Fibroblast of gingiva (primary cell): ENCODE data around the gene SLC35F3.

Source experiments
- DNase-seq: peaks from one replicate; pipeline ENCODE4 v3.0.0-alpha.2; 2011; ENCODE audit warnings: low read depth

The SLC35F3 gene

GRCh38 chr1:233912447-233912846, 8.0 kb downstream of the SLC35F3 start:
- no peak for DNase-seq

- DNase-seq: no peak
Measured at GRCh38 chr1:233912909-233913308, 8.4 kb downstream of the SLC35F3 start.

GRCh38 chr1:233916706-233917105, 12.2 kb downstream of the SLC35F3 start:
- no peak for DNase-seq

- no peak for DNase-seq
Measured at GRCh38 chr1:233919786-233920185, 15.3 kb downstream of the SLC35F3 start.

- DNase-seq: no peak
Measured at GRCh38 chr1:233928123-233928522, 23.6 kb downstream of the SLC35F3 start.

- no peak for DNase-seq
Measured at GRCh38 chr1:233933339-233933738, 28.9 kb downstream of the SLC35F3 start.

- DNase-seq: no peak
Measured at GRCh38 chr1:233935297-233935868, 30.9 kb downstream of the SLC35F3 start.

GRCh38 chr1:233936422-233936821, 31.9 kb downstream of the SLC35F3 start:
- no peak for DNase-seq

GRCh38 chr1:233936842-233937241, 32.4 kb downstream of the SLC35F3 start:
- DNase-seq: no peak

- DNase-seq: no peak
Measured at GRCh38 chr1:233938476-233938875, 34.0 kb downstream of the SLC35F3 start.

GRCh38 chr1:233939451-233939850, 35.0 kb downstream of the SLC35F3 start:
- no peak for DNase-seq

- no peak for DNase-seq
Measured at GRCh38 chr1:233940908-233941307, 36.4 kb downstream of the SLC35F3 start.

- DNase-seq: no peak
Measured at GRCh38 chr1:233944601-233945000, 40.1 kb downstream of the SLC35F3 start.

- no peak for DNase-seq
Measured at GRCh38 chr1:233945573-233945972, 41.1 kb downstream of the SLC35F3 start.

GRCh38 chr1:233945979-233946378, 41.5 kb downstream of the SLC35F3 start:
- DNase-seq: no peak

GRCh38 chr1:233946724-233947123, 42.2 kb downstream of the SLC35F3 start:
- DNase-seq: no peak

- no peak for DNase-seq
Measured at GRCh38 chr1:233951804-233952203, 47.3 kb downstream of the SLC35F3 start.

GRCh38 chr1:233957691-233958090, 53.2 kb downstream of the SLC35F3 start:
- no peak for DNase-seq

GRCh38 chr1:233959102-233959501, 54.6 kb downstream of the SLC35F3 start:
- DNase-seq: no peak

GRCh38 chr1:233959971-233960370, 55.5 kb downstream of the SLC35F3 start:
- DNase-seq: no peak

GRCh38 chr1:233960386-233960785, 55.9 kb downstream of the SLC35F3 start:
- no peak for DNase-seq

GRCh38 chr1:233962878-233963277, 58.4 kb downstream of the SLC35F3 start:
- DNase-seq: no peak

- no peak for DNase-seq
Measured at GRCh38 chr1:233965856-233966255, 61.4 kb downstream of the SLC35F3 start.

GRCh38 chr1:233971753-233972152, 67.3 kb downstream of the SLC35F3 start:
- DNase-seq: no peak

GRCh38 chr1:233972563-233972950, 68.1 kb downstream of the SLC35F3 start:
- DNase-seq: no peak
